Right lobe of liver (tissue), 4 donors: ENCODE data around the gene ST6GALNAC5.

Experiments
- POLR2A ChIP-seq: fragments of 450-650 bp; IDR thresholded peaks from one replicate; pipeline ENCODE4 v1.6.1; 2017; ENCODE audit warnings: antibody characterized with exemption, mild to moderate bottlenecking
- TF ChIP-seq, protein P1 (sequence below), 4 donors: fragments of 200-600 bp in 3 of 4; fragments of 450-650 bp in 1 of 4; IDR thresholded peaks; one replicate each; pipeline versions ENCODE4 v1.5.1 to v1.8.0; 2016 to 2022; ENCODE audit warnings: antibody characterized with exemption in 4 of 4, mild to moderate bottlenecking in 2 of 4
- donor health status: DM: no; HTN: no; CAD: no.
- donor health status: DM: no; HTN: no; CAD: no.
- donor health status: DM: no; HTN: yes; CAD: no.

DNA sequence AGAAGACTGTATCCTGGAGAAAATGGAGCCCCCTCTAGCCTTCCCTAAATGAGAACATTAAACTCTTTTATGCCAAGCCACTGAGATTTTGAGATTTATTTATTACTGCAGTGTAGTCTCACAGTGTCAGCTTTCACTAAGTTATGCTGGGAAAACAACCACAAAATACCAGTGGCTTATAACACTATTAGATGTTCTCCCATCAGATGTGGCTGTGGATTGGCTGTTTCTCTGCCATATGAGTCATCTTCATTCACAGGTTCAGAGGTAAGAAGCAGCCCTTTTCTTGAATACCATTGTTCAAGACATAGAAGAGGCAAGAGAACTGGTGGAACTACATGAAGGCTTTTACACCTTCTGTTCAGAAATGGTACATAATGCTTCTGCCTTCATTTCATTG is 32.1 kb upstream of the ST6GALNAC5 start:
- TF ChIP-seq, protein P1, sequence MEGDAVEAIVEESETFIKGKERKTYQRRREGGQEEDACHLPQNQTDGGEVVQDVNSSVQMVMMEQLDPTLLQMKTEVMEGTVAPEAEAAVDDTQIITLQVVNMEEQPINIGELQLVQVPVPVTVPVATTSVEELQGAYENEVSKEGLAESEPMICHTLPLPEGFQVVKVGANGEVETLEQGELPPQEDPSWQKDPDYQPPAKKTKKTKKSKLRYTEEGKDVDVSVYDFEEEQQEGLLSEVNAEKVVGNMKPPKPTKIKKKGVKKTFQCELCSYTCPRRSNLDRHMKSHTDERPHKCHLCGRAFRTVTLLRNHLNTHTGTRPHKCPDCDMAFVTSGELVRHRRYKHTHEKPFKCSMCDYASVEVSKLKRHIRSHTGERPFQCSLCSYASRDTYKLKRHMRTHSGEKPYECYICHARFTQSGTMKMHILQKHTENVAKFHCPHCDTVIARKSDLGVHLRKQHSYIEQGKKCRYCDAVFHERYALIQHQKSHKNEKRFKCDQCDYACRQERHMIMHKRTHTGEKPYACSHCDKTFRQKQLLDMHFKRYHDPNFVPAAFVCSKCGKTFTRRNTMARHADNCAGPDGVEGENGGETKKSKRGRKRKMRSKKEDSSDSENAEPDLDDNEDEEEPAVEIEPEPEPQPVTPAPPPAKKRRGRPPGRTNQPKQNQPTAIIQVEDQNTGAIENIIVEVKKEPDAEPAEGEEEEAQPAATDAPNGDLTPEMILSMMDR (IDR thresholded peaks at IDR 0.05) = no peak
- TF ChIP-seq POLR2A = no peak
